Skin of body (tissue), 2 donors: ENCODE results near the gene AFAP1L1. TPM values are rescaled to one million over a fixed set of nuclear protein-coding genes. Genes with fewer than 3 reads are reported as not detected.
"Not testable (repeated sequence)": the region's sequence is repeated elsewhere in the genome, so short reads cannot be mapped to it uniquely, and the experiment has no call there.

Experiments used
- DNase-seq: peaks from one replicate; lab custom pipeline; 2025; lab: John Stamatoyannopoulos, UW
- total RNA-seq: library from RNA; depleted of rRNA; stranded (reverse); fragments of >200 nt; gene quantifications from one replicate; pipeline ENCODE4 v1.2.3, GENCODE V29; 2014

Gene AFAP1L1
- total RNA-seq, 1 donor from 2014 or later, result 20.8 TPM

DNA sequence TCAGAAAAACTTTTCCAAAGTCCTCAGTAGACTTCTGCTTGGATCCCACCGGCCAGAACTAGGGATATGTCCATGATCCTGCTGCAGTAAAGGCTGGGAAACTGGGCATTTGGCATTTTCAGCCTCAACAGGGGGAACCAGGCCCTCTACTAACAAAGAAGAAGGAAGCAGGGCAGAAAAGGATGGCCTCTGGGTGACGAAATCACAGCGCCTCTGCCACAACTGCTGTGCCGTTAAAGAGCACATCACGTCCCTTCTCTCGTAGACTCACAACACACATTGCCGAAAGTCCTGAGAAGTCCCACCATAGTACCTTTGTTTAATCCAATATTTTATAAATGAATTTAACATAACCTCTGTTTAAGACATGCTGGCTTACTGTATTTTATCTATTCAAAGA lies 10.4 kb upstream of the AFAP1L1 start:
- DNase-seq, result no peak

DNA sequence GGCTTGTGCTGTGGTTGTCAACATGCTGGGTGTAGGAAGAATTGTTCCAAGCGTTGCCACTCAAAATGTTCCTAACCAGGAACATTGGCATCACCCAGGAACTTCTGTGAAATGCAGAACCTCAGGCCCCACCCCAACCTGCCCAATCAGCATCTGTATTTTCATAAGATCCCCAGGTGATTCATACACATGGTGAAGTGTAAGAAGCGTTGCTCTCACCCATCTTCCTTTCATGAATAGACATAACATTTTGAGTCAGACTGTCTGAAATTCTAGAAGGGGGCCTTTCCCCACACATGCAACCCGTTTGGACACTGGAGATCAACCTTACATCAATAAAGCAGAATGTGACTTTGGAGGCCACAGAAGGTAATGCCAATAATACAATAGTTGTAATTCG lies 9.3 kb upstream of the AFAP1L1 start:
- no peak for DNase-seq

DNA sequence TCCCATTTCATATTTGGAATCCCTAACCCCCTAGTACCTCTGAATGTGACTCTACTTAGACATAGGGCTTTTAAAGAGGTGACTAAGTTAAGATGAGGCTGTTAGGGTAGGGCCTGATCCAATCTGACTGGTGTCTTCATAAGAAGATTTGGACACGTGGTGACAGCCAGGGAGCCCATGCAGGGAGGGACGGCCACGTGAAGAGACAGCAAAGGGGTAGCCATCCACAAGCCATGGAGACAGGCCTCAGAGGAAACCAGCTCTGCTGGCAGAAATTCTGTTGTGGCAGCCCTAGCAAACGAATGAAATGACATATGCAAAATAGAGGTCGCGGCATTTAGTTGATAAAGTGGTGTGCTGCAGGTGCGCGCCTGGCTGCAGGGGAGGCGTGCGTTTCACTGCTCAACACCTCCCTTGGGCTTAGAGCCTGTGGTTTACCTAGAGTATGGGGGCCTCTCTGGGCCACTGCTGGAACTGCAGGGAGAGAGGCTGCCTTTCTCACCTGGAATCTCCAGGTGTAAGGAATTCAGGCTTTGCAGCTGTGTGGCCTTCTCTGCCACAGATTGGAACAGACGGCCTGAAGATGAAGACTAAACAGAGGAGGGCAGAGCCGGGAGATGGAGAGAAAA lies 7.1 kb upstream of the AFAP1L1 start:
- DNase-seq, result no peak

DNA sequence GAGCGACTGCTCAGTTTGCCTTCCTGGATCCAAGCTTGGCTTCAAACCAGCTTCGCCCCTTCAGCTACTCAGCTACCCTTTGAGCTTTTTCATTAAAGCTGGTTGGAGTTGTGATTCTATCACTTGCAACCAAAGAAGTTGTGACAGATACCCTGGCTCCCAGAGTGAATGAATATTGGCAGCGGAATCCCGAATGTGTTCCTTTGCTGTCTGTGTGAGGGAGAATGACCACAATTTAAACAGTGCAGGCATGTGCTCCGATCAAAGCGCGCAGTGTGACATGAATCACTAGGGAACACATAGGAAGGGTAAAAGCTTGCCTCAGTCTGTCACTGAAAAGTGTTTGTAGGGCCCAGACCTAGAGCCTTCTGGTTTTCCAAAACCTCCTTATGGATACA lies 6.6 kb upstream of the AFAP1L1 start:
- no peak for DNase-seq

DNA sequence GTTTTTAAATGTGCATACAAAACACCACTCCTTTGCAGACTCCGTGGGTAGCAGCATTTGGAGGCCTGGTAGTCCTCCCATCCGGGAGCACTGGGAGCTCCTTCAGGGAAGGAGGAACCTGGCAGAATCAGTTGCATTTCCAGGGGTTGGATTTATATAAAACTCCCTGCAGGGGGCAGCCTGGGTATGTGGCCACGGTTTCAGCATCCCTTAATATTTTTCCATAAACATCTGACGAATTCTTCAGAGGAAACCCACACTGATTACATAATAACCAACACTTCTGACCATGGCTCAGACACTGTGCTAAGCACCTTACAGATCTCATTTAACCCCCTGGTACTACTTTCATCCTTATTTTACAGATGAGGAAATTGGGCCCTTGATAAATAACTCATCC lies 6.1 kb upstream of the AFAP1L1 start:
- DNase-seq, result no peak

DNA sequence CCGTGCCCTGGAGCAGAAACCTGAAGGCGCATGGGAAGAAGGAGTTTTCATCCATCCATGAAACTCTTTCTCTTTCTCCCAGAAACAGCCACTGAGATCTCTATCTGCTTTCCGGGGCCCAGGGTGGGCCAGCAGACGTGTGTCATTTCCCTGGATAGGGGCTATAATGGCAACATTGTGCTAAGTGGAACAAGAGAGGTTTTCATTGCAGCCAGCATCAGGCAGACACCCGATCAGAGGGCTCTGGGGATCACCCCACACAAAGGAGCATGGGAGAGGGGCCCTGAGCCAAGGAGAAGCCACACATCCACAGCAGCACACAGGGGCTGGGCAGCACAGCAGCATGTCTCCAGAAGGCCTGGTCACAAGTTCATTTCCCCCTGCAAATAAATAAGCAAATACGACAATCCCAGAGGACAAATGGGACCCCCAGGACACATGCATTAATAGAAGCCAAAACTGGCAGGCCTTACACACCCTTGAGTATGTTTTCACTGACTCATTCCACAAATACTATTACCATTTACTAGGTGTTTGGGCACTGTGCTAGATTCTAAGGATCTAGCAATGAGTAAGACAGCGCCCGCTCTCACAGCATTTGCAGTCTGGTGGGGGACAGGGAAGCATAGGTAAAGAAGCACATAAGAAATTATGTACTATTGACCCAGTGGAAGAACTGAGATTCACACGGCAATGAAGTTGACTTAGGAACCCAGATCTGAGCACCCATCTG lies 4.3 kb upstream of the AFAP1L1 start:
- no peak for DNase-seq

DNA sequence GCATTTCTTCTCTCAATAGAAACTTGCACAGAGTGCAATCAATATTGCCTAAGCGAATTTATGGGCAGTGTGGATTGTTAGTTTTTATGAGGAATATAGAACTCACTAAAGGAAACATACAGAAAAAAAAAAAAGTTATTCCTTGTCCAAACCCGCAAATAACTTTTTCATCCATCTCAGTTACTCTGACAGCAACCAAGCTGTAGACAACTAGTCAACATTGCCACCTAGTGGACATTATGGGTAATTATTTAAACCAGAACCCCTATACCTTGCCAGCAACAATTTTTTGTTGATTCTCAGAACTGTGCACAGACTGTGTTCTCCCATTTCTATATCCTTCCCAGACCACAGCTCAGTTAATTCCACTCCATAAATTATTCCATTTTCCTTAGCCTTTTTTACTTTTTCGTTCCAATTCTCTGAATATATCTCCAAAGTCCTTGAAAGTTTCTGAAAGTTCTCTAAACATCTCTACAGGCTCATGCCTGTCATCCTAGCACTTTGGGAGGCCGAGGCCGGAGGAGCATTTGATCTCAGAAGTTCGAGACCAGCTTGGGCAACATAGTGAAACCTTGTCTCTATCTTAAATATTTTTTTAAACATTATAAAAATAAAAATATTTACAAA lies 2.6 kb upstream of the AFAP1L1 start:
- DNase-seq, result no peak

DNA sequence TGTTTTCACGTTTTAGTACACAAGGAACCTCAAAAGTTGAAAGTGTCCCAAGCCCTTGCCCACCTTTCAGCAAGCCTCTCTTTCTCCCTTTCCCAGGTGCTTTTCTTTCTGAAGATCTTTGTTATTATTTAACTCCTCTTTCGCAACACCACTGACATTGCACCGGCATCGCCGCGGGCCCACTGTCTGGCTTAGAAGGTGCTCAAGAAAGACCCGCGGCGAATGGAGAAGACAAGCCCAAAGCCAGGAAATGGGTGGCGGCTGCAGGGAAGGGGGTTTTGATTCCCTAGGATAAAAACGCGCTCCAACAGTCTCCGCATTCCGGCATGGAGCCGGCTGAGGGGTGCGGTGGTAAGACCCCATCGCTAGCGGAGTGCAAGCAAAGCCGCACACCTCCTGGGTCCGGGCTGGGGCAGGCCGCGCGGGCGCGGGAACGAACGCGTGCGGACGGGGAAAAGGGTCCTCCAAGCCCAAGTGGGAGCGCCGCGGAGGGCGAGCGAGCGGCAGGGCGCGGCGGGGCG lies 404 bp upstream of the AFAP1L1 start:
- DNase-seq, result no peak

DNA sequence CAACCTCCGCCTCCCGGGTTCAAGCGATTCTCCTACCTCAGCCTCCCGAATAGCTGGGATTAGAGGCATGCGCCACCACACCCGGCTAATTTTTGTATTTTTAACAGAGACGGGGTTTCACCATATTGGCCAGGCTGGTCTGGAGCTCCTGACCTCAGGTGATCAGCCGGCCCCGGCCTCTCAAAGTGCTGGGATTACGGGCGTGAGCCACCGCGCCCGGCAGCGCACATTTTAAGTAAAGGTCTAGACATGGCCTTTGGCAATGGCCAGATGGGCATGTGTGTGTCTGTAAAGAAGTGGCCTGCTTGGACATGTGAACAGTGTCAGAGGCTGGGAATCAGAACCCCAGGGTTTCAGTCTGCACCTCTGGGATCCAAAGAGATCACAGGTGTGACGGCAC lies 1.1 kb downstream of the AFAP1L1 start:
- DNase-seq, result not testable (repeated sequence)

DNA sequence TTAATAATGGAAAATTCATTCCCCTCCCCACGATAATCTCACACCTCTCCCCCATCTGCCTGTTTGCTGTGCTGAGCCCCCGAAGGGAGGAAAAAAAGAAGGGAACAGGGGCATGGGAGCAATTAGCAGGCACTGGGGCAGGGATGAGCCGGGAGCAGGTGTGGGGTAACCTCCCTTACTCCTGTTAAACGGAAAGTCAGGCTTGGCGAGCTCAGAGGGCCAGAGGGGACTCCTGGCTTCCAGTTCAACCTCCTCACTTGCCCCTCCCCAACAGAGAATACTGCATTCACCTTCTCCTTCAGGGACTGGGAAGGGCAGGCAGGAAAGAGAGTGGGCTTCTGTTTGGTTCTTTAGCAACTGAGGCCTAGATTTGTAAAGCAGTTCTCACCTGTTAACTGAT lies 1.6 kb downstream of the AFAP1L1 start:
- DNase-seq, result no peak

DNA sequence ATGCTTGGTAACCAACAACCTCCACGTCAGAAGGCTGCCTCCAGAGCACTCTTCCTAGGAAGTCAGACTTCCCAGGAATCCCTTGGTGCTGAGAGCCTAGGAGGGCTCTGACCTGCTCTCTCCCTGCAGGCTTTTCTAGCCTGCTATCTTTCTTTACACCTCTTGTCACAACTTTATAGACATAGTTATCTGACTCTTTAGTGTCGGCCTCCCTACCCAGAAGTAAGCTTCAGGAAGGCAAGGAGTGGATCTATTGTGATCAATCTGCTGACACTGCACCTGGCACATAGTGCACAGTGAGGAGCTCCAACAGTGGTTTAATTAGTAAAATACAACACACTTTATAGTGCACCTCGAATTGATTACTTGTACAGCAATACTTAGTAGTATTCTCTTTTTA lies 2.3 kb downstream of the AFAP1L1 start:
- DNase-seq, result no peak

DNA sequence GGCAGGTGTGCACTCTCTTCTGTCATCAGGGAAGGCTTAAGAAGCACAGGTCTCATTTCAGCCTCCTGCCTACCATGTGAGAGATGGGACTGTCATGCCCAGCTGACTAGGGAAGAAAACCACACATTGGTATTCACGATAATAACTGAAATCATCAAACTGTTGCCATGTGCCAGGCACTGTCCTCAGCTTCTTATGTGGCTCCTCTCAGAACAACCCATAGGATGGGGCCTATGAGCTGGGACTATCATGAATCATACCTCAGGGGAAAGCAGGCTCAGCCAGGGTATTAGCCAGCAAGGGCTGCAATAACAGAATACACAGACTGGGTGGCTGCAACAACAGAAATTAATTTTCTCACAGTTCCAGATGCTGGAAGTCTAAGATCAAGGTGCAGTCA lies 3.3 kb downstream of the AFAP1L1 start:
- no peak for DNase-seq

DNA sequence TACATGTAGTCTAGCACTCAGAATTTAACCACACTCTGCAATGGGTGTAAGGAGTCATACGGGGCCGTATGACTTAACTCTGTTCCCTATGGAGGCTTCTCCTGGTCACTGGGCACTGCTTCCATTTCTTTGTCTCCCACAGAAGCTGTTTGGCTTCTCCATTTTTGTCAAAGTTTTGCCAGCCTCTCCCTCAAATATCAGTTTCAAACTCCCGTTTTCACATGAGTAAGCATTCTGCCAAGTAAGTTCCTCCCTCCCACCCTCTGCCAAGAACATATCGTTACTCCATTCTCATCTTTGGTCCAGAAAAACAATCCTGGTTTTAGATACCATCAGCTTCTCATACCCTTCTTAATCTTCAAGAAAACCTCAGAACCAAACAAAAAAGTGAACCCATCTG lies 6.1 kb downstream of the AFAP1L1 start:
- DNase-seq, result no peak

DNA sequence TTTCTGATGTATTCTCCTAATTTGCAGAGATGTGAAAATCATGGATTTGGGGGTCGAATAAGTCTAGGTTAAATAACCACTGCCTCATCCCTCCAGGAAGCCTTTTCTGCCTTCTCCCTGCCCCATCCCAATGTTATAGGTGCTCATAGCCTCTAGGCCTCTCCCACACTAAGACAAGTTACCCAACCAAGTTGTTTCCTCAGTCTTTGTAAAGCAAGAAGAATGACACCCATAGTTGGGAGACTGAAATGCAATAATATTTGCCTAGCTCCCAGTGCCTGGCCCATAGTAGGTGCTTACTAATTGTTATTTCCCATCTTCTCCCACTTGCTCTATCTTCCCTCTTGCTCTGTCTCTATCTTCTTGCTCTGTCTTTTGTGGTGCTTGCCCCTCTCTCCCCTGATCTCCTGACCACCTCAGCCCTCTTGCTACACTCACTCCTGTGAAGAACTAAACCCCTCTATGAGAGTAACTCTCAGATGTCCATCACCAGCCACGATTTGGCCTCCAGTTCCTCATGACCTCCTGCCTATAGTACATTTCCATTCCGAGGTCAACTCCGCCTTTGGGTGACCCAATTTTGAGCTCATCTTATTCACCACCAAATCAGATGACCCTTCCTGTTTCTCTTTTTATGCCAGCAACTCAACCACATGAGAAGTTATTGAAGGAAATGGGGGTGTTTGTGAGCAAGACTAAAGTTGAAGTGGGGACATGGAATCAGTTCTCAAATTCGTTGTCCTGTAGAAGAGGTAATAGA lies 7.0 kb downstream of the AFAP1L1 start:
- no peak for DNase-seq

DNA sequence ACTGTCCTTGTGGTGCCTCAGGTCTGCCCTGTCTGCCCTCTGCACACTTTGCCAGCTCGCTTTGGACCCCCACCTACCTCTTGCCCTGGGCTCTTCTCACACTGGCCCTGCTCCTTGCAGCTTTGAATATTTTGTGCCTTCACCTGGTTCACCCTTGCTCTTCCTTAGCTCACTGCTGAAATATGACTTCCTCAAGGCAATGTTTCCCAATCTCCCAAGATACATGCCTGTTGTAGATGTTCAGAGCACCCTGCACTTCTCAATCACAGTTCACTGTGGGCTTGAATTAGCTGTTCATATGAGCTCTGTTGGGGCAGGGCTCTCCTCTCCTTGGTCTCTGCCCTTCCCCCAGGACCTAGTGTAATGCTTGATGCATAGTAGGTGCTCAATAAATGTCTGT lies 8.0 kb downstream of the AFAP1L1 start:
- DNase-seq, result no peak

DNA sequence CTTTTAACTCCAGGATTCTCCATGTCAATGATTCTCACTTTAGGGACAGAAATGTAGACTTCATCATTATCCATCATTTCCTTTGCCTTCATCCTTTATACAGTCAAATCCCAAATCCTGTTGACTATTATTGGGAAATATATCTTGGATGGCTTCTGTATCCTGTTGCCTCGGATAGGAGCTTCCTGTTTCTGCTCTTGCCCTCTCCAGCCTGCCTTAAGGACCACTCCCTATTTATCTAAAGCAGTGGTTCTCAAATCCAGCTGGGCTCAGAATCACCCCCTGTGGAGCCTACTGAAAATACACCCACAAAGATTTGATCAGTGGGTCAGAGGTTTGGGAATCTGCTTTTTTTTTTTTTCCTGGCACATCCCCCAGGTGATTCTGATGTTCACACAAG lies 8.5 kb downstream of the AFAP1L1 start:
- no peak for DNase-seq

DNA sequence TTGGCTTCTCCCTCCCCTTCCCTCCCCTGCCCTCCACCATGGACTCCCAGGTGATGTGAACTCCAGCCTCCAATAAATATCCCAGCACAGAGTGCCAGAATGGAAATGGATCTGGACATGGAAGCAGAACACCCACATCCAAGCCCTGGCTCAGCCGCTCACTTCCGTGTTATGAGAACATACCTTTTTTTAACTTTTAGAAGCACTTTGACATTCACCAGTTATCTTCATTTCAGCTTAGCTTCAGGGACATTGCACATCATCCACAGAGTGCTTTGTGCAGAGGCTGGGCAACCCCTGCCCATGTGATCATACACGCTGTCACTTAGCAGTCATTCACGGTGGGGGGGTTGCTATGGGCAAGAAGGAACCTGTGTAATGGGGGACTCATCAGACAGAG lies 9.1 kb downstream of the AFAP1L1 start:
- no peak for DNase-seq

DNA sequence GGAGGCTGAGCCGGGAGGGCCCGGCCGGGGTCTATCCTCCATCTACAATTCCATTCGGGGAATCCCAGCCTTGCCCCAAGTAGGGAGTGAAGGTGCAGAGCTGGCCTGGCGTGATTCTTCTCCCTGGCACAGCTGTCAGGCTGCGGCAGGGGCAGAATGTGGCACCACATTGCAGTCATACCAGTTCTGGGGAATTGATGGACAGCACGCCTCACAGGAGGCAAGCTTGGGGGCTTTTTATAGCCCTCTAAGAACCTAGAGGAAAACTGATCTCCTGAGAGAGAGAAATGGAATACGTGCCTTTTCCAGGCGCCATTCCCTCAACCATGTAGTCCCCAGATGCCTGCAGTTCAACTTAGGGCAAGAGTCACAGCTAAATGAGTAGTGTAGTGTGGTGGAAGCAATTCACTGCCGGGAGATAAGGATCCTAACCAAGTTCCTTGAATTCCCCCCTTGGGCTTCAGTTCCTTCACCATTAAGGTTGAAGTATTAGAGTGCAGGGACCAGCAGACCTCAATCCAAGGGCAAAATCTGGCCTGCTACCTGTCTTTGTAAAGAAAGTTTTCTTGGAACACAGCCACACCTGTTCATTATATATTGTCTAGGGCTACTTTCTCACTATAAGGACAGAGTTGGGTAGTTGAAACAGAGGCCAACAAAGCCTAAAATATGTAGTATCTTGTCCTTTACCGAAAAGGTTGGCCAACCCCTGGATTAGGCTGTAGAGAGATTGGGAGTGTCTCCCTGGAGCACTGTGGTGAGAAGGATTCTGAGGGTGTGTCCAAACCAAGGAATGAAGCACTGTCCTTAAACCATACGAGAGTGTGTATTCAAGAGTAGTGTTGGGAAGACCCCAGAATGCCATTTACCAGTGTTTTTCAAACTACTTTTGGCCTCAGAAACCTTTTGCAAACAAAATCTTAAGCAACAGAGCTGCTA lies 10.6 kb downstream of the AFAP1L1 start:
- DNase-seq, result no peak

DNA sequence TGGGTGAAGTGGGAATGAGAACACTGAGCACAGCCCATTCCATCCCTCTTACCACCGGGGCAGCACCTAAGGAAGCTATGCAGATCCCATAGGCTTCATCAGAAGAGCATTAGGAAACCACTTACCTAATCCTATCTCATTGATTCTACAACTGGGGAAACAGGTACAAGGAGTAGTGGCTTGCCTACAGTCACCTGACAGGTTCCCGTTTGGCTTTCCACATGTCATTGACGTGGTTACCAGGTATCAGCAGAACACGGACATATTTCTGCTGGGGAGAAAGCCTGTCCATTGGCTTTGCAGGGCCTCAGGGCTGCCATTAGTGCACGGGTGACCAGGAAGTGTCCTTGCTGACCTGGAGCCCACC lies 11.3 kb downstream of the AFAP1L1 start:
- DNase-seq, result no peak

DNA sequence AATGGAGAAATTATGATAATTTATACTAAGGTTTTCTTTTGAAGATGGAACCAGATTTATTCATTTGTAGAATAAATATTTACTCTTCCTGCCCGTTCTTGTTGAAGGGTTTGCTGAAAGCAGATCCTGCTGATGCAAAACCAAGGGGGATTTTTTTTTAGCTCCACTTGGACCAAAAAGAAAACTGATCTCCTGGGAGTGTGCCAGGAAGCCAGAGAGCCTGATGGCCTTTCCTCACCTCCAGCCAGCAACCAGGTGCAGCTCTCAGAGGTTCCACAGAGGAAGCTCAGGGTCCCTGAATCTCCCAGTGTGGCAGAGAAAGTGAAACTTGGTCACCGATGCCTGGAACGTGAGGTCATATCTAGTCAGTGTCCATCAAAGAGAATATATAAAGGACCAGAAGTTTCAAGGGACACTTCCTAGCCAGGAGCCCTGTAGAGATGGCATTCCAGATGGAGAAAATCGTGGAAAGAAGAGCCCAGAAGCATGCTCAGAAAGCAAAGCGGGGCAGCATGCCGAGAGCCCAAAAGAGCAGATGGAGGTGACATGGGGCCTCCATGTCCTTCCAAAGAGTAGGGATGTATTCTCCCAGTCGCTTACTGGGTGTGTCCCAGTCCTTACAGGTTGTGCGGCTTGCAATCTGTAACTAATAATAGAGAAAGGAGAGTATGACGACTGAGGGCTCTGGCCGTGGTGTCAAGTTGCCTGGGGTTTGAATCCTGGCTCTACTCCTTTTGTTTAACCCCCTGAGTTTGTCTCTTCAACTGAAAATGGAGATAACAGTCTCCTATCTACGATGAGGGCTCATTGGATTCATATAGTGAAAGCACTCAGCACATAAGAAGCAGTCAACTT lies 12.2 kb downstream of the AFAP1L1 start:
- DNase-seq, result no peak
